Panc1 (cell line): ENCODE results near the gene SGPL1.

Source experiments
- POLR2AphosphoS5 ChIP-seq: IDR thresholded peaks from 2 replicates; pipeline ENCODE4 v1.6.1; 2012; ENCODE audit warnings: mild to moderate bottlenecking, low read depth, low read length, moderate library complexity
- SIN3A ChIP-seq: IDR thresholded peaks from 2 replicates; pipeline ENCODE4 v1.6.1; 2012; ENCODE audit warnings: low read depth, mild to moderate bottlenecking, low read length, moderate library complexity, borderline replicate concordance; ENCODE audit not compliant: insufficient read depth
- TCF7L2 ChIP-seq: IDR thresholded peaks from 2 replicates; pipeline ENCODE4 v1.6.1; 2011; ENCODE audit warnings: mild to moderate bottlenecking, low read depth, low read length, inconsistent platforms
- TF ChIP-seq, protein P1 (sequence below): fragments of 450-650 bp; IDR thresholded peaks from 2 replicates; pipeline ENCODE4 v1.5.1; 2017; ENCODE audit warnings: mild to moderate bottlenecking
- TF ChIP-seq, protein P2 (sequence below), 2 experiments: IDR thresholded peaks; 2 replicates each; pipeline ENCODE4 v1.6.1; 2011 to 2012; ENCODE audit warnings: low read depth in 2 of 2, control low read depth in 1 of 2, low read length in 1 of 2, mild to moderate bottlenecking in 1 of 2, moderate library complexity in 1 of 2; ENCODE audit not compliant: insufficient read depth in 1 of 2

DNA sequence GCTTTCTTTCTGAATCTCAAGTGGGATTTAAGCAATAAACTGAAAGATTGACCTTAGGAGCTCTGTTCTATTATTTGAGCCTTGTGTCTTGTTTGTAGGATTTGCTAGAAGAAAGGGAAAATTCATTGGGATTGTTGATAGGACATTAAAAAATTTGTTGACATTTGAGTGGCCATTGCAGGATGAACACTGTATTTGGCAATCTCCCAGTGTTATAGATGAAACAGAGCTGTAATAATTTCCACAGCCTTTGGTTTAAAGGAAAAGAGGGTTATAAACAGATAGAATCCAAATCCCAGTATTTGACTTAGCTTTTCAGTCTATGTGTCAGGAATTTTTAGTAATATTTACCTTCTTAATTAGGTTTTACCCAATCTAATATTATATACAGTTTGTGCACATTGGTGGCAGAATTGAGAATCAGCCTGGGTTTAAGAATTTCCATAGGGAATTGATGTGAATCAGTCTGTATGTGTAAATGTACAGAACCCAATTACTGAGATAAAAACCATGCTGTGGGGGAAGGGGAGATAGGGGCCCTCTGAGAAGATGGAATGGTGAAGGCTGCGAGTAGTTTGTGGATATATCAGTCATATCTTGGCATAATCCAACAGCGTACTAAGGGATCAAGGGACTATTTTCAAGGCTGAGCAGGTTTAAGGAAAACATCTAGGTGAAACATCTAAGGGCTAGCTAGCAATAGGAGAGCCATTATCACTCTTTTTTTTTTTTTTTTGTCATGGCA is 6.5 kb downstream of the SGPL1 start:
- TF ChIP-seq, protein P1, sequence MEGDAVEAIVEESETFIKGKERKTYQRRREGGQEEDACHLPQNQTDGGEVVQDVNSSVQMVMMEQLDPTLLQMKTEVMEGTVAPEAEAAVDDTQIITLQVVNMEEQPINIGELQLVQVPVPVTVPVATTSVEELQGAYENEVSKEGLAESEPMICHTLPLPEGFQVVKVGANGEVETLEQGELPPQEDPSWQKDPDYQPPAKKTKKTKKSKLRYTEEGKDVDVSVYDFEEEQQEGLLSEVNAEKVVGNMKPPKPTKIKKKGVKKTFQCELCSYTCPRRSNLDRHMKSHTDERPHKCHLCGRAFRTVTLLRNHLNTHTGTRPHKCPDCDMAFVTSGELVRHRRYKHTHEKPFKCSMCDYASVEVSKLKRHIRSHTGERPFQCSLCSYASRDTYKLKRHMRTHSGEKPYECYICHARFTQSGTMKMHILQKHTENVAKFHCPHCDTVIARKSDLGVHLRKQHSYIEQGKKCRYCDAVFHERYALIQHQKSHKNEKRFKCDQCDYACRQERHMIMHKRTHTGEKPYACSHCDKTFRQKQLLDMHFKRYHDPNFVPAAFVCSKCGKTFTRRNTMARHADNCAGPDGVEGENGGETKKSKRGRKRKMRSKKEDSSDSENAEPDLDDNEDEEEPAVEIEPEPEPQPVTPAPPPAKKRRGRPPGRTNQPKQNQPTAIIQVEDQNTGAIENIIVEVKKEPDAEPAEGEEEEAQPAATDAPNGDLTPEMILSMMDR = no peak
- TF ChIP-seq SIN3A = no peak
- TF ChIP-seq, protein P2, sequence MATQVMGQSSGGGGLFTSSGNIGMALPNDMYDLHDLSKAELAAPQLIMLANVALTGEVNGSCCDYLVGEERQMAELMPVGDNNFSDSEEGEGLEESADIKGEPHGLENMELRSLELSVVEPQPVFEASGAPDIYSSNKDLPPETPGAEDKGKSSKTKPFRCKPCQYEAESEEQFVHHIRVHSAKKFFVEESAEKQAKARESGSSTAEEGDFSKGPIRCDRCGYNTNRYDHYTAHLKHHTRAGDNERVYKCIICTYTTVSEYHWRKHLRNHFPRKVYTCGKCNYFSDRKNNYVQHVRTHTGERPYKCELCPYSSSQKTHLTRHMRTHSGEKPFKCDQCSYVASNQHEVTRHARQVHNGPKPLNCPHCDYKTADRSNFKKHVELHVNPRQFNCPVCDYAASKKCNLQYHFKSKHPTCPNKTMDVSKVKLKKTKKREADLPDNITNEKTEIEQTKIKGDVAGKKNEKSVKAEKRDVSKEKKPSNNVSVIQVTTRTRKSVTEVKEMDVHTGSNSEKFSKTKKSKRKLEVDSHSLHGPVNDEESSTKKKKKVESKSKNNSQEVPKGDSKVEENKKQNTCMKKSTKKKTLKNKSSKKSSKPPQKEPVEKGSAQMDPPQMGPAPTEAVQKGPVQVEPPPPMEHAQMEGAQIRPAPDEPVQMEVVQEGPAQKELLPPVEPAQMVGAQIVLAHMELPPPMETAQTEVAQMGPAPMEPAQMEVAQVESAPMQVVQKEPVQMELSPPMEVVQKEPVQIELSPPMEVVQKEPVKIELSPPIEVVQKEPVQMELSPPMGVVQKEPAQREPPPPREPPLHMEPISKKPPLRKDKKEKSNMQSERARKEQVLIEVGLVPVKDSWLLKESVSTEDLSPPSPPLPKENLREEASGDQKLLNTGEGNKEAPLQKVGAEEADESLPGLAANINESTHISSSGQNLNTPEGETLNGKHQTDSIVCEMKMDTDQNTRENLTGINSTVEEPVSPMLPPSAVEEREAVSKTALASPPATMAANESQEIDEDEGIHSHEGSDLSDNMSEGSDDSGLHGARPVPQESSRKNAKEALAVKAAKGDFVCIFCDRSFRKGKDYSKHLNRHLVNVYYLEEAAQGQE (IDR thresholded peaks at IDR 0.05; ENCODE audit: insufficient read depth in 1 of 2, low read depth in 2 of 2, low read length in 1 of 2) = no peak
- no peak for TF ChIP-seq TCF7L2
- no peak for TF ChIP-seq POLR2AphosphoS5
